Uterus (tissue), 4 donors: ENCODE results near the gene CMTR1. TPM values are rescaled to one million over a fixed set of nuclear protein-coding genes. Genes with fewer than 3 reads are reported as not detected.

Source experiments
- DNase-seq, 2 donors: peaks; one replicate each; pipeline ENCODE4 v3.0.0-alpha.2; 2019 to 2020
- H3K27ac ChIP-seq, 2 donors: fragments of 200-600 bp; sonication (generic); 1 replicate in 1 of 2; 2 replicates in 1 of 2; pipeline ENCODE4 v1.5.1; 2016 to 2018
- H3K27me3 ChIP-seq, 2 donors: fragments of 200-600 bp; sonication (generic); one replicate each; pipeline ENCODE4 v1.5.1; 2018 to 2019; ENCODE audit warnings: control low read depth in 1 of 2
- H3K36me3 ChIP-seq, 2 donors: fragments of 200-600 bp; sonication (generic); one replicate each; pipeline ENCODE4 v1.5.1; 2019; ENCODE audit warnings: control low read depth in 1 of 2
- H3K4me1 ChIP-seq, 2 donors: fragments of 200-600 bp; sonication (generic); one replicate each; pipeline ENCODE4 v1.5.1; 2018 to 2019; ENCODE audit warnings: control low read depth in 1 of 2
- H3K4me3 ChIP-seq, 2 donors: fragments of 200-600 bp; sonication (generic); 1 replicate in 1 of 2; 2 replicates in 1 of 2; pipeline ENCODE4 v1.5.1; 2018 to 2019; ENCODE audit warnings: mild to moderate bottlenecking in 1 of 2
- H3K9me3 ChIP-seq, 2 donors: fragments of 200-600 bp; sonication (generic); one replicate each; pipeline ENCODE4 v1.5.1; 2019; ENCODE audit warnings: control low read depth in 1 of 2
- CTCF ChIP-seq, 4 experiments: fragments of 200-600 bp in 2 of 4; fragments of 450-650 bp in 2 of 4; sonication (generic) in 2 of 4; IDR thresholded peaks; one replicate each; pipeline ENCODE4 v1.5.1; 2016 to 2019; ENCODE audit warnings: antibody characterized with exemption in 4 of 4, mild to moderate bottlenecking in 2 of 4, moderate library complexity in 1 of 4
- POLR2A ChIP-seq, 2 donors: fragments of 450-650 bp; IDR thresholded peaks; one replicate each; pipeline ENCODE4 v1.6.1; 2016; ENCODE audit warnings: antibody characterized with exemption in 2 of 2, mild to moderate bottlenecking in 1 of 2, moderate library complexity in 1 of 2
- intact Hi-C: fragments of 100-400 bp; cut with DNase I; formaldehyde crosslinking; loops from one replicate; pipeline ENCODE4 v1.15.1; 2023; ENCODE audit warnings: low total_unique reads
- total RNA-seq, 4 donors: library from RNA; depleted of rRNA in 3 of 4; stranded (reverse); fragments of >200 nt in 3 of 4; gene quantifications; one replicate each; pipeline versions ENCODE4 v1.1.0 to v1.2.4, GENCODE V29; 2014 to 2023
- donor health status: DM: yes; HTN: yes; CAD: no.

The CMTR1 gene
- total RNA-seq, 4 donors from 2014 or later = 5.9 to 54.9 (median 31.0) TPM

GRCh38 chr6:37503309-37503965 is 70.4 kb downstream of the CMTR1 start:
- TF ChIP-seq CTCF (IDR thresholded peaks at IDR 0.05) (no peak), POLR2A (IDR thresholded peaks at IDR 0.05) (no peak)
- Histone ChIP-seq H3K27ac (no peak overlapping the region), H3K36me3 (no peaks in the 10 kb centered on the region), H3K9me3 (no peaks in the 10 kb centered on the region), H3K4me1 (no peaks in the 10 kb centered on the region), H3K27me3 (no peaks in the 10 kb centered on the region), H3K4me3 (no peak overlapping the region)
- intact Hi-C loops = no loop called here
- no peak for DNase-seq

- Histone ChIP-seq H3K4me3 (no peak overlapping the region), H3K9me3 (no peaks in the 10 kb centered on the region), H3K36me3 (no peaks in the 10 kb centered on the region), H3K27ac (no peak overlapping the region), H3K27me3 (no peaks in the 10 kb centered on the region), H3K4me1 (no peaks in the 10 kb centered on the region)
- intact Hi-C loops = no loop called here
- TF ChIP-seq POLR2A (IDR thresholded peaks at IDR 0.05) (no peak), CTCF (IDR thresholded peaks at IDR 0.05) (no peak)
- no peak for DNase-seq
Measured at GRCh38 chr6:37504024-37504423, 71.0 kb downstream of the CMTR1 start.

GRCh38 chr6:37506479-37506878 is 73.5 kb downstream of the CMTR1 start:
- no peak for DNase-seq
- Histone ChIP-seq H3K9me3 (no peaks in the 10 kb centered on the region), H3K27ac (no peak overlapping the region), H3K4me3 (no peak overlapping the region), H3K36me3 (no peaks in the 10 kb centered on the region), H3K4me1 (no peaks in the 10 kb centered on the region), H3K27me3 (no peaks in the 10 kb centered on the region)
- intact Hi-C loops = no loop called here
- TF ChIP-seq CTCF (IDR thresholded peaks at IDR 0.05) = no peak

- Histone ChIP-seq H3K9me3 (no peaks in the 10 kb centered on the region), H3K4me3 (no peak overlapping the region), H3K4me1 (no peaks in the 10 kb centered on the region), H3K36me3 (no peaks in the 10 kb centered on the region), H3K27me3 (no peaks in the 10 kb centered on the region), H3K27ac (no peak overlapping the region)
- no peak for DNase-seq
- intact Hi-C loops = no loop called here
- TF ChIP-seq POLR2A (IDR thresholded peaks at IDR 0.05) (no peak), CTCF (IDR thresholded peaks at IDR 0.05) (no peak)
Measured at GRCh38 chr6:37507077-37507476, 74.1 kb downstream of the CMTR1 start.

- Histone ChIP-seq H3K4me3 (no peak overlapping the region), H3K36me3 (no peaks in the 10 kb centered on the region), H3K9me3 (no peaks in the 10 kb centered on the region), H3K27ac (no peak overlapping the region), H3K27me3 (no peaks in the 10 kb centered on the region), H3K4me1 (no peaks in the 10 kb centered on the region)
- intact Hi-C loops = no loop called here
- DNase-seq = no peak
- TF ChIP-seq CTCF (IDR thresholded peaks at IDR 0.05) (no peak), POLR2A (IDR thresholded peaks at IDR 0.05) (no peak)
Measured at GRCh38 chr6:37507690-37508421, 74.8 kb downstream of the CMTR1 start.
